WTC11 (cell line): ENCODE results near the gene FKBP1A. TPM values are rescaled to one million over a fixed set of nuclear protein-coding genes. Genes with fewer than 3 reads are reported as not detected.

Experiments
- ATAC-seq: fragments of 200-7000 bp; cut with Tn5 transposase; 2 replicates; pipeline ENCODE4 v1.10.0; 2021; ENCODE audit warnings: mild to moderate bottlenecking, moderate library complexity
- CTCF ChIA-PET: fragments of 300-600 bp; sonication (Branson Sonifier 250); formaldehyde crosslinking; loops from one replicate; lab custom pipeline; 2021; ENCODE audit warnings: antibody characterized with exemption; lab: Charles Lee
- POLR2A ChIA-PET: fragments of 350-600 bp; sonication (Branson Sonifier 250); formaldehyde crosslinking; loops from one replicate; lab custom pipeline; 2021; ENCODE audit warnings: antibody characterized with exemption; lab: Charles Lee
- DNase-seq: peaks from one replicate; pipeline ENCODE4 v3.0.0; 2021; ENCODE audit warnings: low spot score
- H3K27ac Mint-ChIP-seq: 2 replicates; pipeline ENCODE4 v1.8.0; 2021; ENCODE audit warnings: mixed read lengths
- H3K27me3 Mint-ChIP-seq: 2 replicates; pipeline ENCODE4 v1.8.0; 2021; ENCODE audit warnings: low read depth, mild to moderate bottlenecking, moderate library complexity, mixed read lengths
- H3K36me3 Mint-ChIP-seq: 2 replicates; pipeline ENCODE4 v1.8.0; 2021; ENCODE audit warnings: mixed read lengths
- H3K4me1 Mint-ChIP-seq: 2 replicates; pipeline ENCODE4 v1.8.0; 2022; ENCODE audit warnings: mixed read lengths
- H3K4me3 Mint-ChIP-seq: 2 replicates; pipeline ENCODE4 v1.8.0; 2021; ENCODE audit warnings: mild to moderate bottlenecking, moderate library complexity, mixed read lengths
- H3K9me3 Mint-ChIP-seq: 2 replicates; pipeline ENCODE4 v1.8.0; 2021; ENCODE audit warnings: mixed read lengths
- CREB1 ChIP-seq: sonication (generic); formaldehyde crosslinking; IDR thresholded peaks from 2 replicates; pipeline ENCODE4 v1.8.0; 2023; ENCODE audit warnings: mild to moderate bottlenecking, missing genetic modification reagents
- CREM ChIP-seq: sonication (generic); formaldehyde crosslinking; IDR thresholded peaks from 2 replicates; pipeline ENCODE4 v1.8.1; 2022; ENCODE audit warnings: mild to moderate bottlenecking, missing genetic modification reagents, moderate library complexity
- EMX1 ChIP-seq: fragments of 250-450 bp; sonication (Bioruptor Pico); IDR thresholded peaks from 2 replicates; pipeline ENCODE4 v1.8.0; 2021; ENCODE audit warnings: mild to moderate bottlenecking
- ETV6 ChIP-seq: sonication (generic); formaldehyde crosslinking; IDR thresholded peaks from 2 replicates; pipeline ENCODE4 v1.8.1; 2022; ENCODE audit warnings: mild to moderate bottlenecking, missing genetic modification reagents
- GABPB1 ChIP-seq: sonication (generic); formaldehyde crosslinking; IDR thresholded peaks from 2 replicates; pipeline ENCODE4 v1.8.1; 2023; ENCODE audit warnings: mild to moderate bottlenecking, missing genetic modification reagents
- IRF2 ChIP-seq: sonication (generic); formaldehyde crosslinking; IDR thresholded peaks from 2 replicates; pipeline ENCODE4 v1.8.0; 2022; ENCODE audit warnings: low read depth, missing genetic modification reagents, borderline replicate concordance
- JUN ChIP-seq: sonication (generic); formaldehyde crosslinking; IDR thresholded peaks from 2 replicates; pipeline ENCODE4 v1.8.0; 2023; ENCODE audit warnings: mild to moderate bottlenecking, missing genetic modification reagents
- NFATC4 ChIP-seq: fragments of 250-450 bp; sonication (Bioruptor Pico); IDR thresholded peaks from 2 replicates; pipeline ENCODE4 v1.9.0; 2021; ENCODE audit warnings: mild to moderate bottlenecking
- TCF7 ChIP-seq: sonication (generic); formaldehyde crosslinking; IDR thresholded peaks from 2 replicates; pipeline ENCODE4 v1.8.0; 2022; ENCODE audit warnings: mild to moderate bottlenecking, low read depth, missing genetic modification reagents, moderate library complexity
- TEAD1 ChIP-seq: sonication (generic); formaldehyde crosslinking; IDR thresholded peaks from 2 replicates; pipeline ENCODE4 v1.8.0; 2022; ENCODE audit warnings: mild to moderate bottlenecking, missing genetic modification reagents
- ZNF121 ChIP-seq: sonication (generic); formaldehyde crosslinking; IDR thresholded peaks from 2 replicates; pipeline ENCODE4 v1.8.0; 2023; ENCODE audit warnings: missing genetic modification reagents
- ZNF671 ChIP-seq: fragments of 250-450 bp; sonication (Bioruptor Pico); IDR thresholded peaks from 2 replicates; pipeline ENCODE4 v1.8.0; 2021; ENCODE audit warnings: mild to moderate bottlenecking
- total RNA-seq: library from RNA; stranded (reverse); gene quantifications from 3 replicates; pipeline ENCODE4 v1.2.3, GENCODE V29; 2021
- TF ChIP-seq, protein P1 (sequence below): sonication (generic); formaldehyde crosslinking; IDR thresholded peaks from 2 replicates; pipeline ENCODE4 v1.8.1; 2022; ENCODE audit warnings: mild to moderate bottlenecking, missing genetic modification reagents, moderate library complexity, borderline replicate concordance
- TF ChIP-seq, protein P2 (sequence below): fragments of 250-450 bp; sonication (Bioruptor Pico); IDR thresholded peaks from 2 replicates; pipeline ENCODE4 v1.8.0; 2021; ENCODE audit warnings: mild to moderate bottlenecking
- TF ChIP-seq, protein P3 (sequence below): sonication (generic); formaldehyde crosslinking; IDR thresholded peaks from 2 replicates; pipeline ENCODE4 v1.8.0; 2022; ENCODE audit warnings: mild to moderate bottlenecking, missing genetic modification reagents
- TF ChIP-seq, protein P4 (sequence below): fragments of 200-600 bp; IDR thresholded peaks from 2 replicates; pipeline ENCODE4 v1.8.0; 2022; ENCODE audit warnings: antibody characterized with exemption
- TF ChIP-seq, protein P5 (sequence below): sonication (generic); formaldehyde crosslinking; IDR thresholded peaks from 2 replicates; pipeline ENCODE4 v1.8.0; 2023; ENCODE audit warnings: missing genetic modification reagents
- TF ChIP-seq, protein P6 (sequence below): sonication (generic); formaldehyde crosslinking; IDR thresholded peaks from 2 replicates; pipeline ENCODE4 v1.8.1; 2023; ENCODE audit warnings: mild to moderate bottlenecking, missing genetic modification reagents
- TF ChIP-seq, protein P7 (sequence below): sonication (generic); formaldehyde crosslinking; IDR thresholded peaks from 2 replicates; pipeline ENCODE4 v1.8.0; 2022; ENCODE audit warnings: mild to moderate bottlenecking, missing genetic modification reagents
- TF ChIP-seq, protein P8 (sequence below): sonication (generic); formaldehyde crosslinking; IDR thresholded peaks from 2 replicates; pipeline ENCODE4 v1.8.1; 2022; ENCODE audit warnings: low read depth, mild to moderate bottlenecking, moderate library complexity, missing genetic modification reagents, borderline replicate concordance
- TF ChIP-seq, protein P9 (sequence below): sonication (generic); formaldehyde crosslinking; IDR thresholded peaks from 2 replicates; pipeline ENCODE4 v1.8.1; 2022; ENCODE audit warnings: missing genetic modification reagents, borderline replicate concordance
- TF ChIP-seq, protein P10 (sequence below): sonication (generic); formaldehyde crosslinking; IDR thresholded peaks from 2 replicates; pipeline ENCODE4 v1.8.1; 2022; ENCODE audit warnings: mild to moderate bottlenecking, moderate library complexity, missing genetic modification reagents

FKBP1A gene
- total RNA-seq, 1 experiment from 2014 or later: 218 TPM

DNA sequence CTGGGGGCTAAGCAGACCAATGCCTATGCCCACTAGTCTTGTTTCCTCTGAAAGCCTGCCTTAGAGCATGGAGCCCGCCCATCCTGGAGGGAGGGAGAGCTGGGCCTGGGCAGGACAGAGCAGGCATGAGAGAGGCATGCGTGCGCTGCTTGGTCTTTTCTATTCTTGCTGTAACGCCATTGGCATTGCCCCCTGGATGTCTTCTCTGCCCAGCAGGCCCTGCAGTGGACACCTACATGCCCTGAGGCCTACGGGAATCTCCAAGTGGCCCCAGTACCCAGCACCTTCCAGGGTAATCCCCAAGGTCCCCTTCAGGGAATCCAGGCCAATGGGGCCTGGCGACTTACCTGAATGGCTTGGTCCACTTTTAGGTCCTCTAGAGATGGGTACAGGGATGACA, 72.8 kb downstream of the FKBP1A start:
- peaks cover 38% of the 10 kb centered on the region for H3K27me3 Mint-ChIP-seq

DNA sequence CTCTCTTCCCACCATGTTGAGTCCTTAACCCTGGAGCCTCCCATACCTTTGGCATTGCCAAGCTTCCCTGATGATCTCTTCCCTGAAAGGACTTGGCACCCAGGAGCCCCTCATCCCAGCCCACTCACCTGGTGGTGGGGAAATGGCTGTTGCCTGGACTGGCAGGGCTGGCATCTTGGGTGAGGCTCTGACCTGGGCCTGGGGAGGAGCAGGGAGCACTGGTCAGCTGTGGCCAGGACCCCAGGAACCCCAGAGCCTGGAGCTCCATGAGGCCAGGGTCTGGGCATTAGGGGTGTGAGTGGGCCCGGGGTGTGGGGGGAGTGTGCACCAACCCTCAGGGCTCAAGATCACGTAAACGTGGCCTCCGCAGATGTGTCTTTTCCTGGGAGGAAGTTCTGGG, 73.4 kb downstream of the FKBP1A start:
- ChIA-PET POLR2A (no interaction called here), CTCF (no interaction called here)
- no peaks in the 10 kb centered on the region for H3K4me1 Mint-ChIP-seq
- ATAC-seq: no peak
- DNase-seq: no peak
- H3K9me3 Mint-ChIP-seq: no peaks in the 10 kb centered on the region
- H3K27me3 Mint-ChIP-seq: peaks cover 38% of the 10 kb centered on the region
- TF ChIP-seq EMX1 (no peak), ZNF121 (CRISPR knock-in tag) (no peak), TCF7 (CRISPR knock-in tag) (no peak), TEAD1 (CRISPR knock-in tag) (no peak), CREB1 (CRISPR knock-in tag) (no peak), GABPB1 (CRISPR knock-in tag) (no peak), ETV6 (CRISPR knock-in tag) (no peak), JUN (CRISPR knock-in tag) (no peak), NFATC4 (CRISPR knock-in tag) (no peak), IRF2 (CRISPR knock-in tag) (no peak), CREM (no peak)
- TF ChIP-seq, protein P1, sequence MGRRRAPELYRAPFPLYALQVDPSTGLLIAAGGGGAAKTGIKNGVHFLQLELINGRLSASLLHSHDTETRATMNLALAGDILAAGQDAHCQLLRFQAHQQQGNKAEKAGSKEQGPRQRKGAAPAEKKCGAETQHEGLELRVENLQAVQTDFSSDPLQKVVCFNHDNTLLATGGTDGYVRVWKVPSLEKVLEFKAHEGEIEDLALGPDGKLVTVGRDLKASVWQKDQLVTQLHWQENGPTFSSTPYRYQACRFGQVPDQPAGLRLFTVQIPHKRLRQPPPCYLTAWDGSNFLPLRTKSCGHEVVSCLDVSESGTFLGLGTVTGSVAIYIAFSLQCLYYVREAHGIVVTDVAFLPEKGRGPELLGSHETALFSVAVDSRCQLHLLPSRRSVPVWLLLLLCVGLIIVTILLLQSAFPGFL (CRISPR knock-in tag): no peak
- TF ChIP-seq, protein P2, sequence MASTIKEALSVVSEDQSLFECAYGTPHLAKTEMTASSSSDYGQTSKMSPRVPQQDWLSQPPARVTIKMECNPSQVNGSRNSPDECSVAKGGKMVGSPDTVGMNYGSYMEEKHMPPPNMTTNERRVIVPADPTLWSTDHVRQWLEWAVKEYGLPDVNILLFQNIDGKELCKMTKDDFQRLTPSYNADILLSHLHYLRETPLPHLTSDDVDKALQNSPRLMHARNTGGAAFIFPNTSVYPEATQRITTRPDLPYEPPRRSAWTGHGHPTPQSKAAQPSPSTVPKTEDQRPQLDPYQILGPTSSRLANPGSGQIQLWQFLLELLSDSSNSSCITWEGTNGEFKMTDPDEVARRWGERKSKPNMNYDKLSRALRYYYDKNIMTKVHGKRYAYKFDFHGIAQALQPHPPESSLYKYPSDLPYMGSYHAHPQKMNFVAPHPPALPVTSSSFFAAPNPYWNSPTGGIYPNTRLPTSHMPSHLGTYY (CRISPR knock-in tag): no peak
- TF ChIP-seq, protein P3, sequence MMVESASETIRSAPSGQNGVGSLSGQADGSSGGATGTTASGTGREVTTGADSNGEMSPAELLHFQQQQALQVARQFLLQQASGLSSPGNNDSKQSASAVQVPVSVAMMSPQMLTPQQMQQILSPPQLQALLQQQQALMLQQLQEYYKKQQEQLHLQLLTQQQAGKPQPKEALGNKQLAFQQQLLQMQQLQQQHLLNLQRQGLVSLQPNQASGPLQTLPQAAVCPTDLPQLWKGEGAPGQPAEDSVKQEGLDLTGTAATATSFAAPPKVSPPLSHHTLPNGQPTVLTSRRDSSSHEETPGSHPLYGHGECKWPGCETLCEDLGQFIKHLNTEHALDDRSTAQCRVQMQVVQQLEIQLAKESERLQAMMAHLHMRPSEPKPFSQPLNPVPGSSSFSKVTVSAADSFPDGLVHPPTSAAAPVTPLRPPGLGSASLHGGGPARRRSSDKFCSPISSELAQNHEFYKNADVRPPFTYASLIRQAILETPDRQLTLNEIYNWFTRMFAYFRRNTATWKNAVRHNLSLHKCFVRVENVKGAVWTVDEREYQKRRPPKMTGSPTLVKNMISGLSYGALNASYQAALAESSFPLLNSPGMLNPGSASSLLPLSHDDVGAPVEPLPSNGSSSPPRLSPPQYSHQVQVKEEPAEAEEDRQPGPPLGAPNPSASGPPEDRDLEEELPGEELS: no peak
- TF ChIP-seq, protein P4, sequence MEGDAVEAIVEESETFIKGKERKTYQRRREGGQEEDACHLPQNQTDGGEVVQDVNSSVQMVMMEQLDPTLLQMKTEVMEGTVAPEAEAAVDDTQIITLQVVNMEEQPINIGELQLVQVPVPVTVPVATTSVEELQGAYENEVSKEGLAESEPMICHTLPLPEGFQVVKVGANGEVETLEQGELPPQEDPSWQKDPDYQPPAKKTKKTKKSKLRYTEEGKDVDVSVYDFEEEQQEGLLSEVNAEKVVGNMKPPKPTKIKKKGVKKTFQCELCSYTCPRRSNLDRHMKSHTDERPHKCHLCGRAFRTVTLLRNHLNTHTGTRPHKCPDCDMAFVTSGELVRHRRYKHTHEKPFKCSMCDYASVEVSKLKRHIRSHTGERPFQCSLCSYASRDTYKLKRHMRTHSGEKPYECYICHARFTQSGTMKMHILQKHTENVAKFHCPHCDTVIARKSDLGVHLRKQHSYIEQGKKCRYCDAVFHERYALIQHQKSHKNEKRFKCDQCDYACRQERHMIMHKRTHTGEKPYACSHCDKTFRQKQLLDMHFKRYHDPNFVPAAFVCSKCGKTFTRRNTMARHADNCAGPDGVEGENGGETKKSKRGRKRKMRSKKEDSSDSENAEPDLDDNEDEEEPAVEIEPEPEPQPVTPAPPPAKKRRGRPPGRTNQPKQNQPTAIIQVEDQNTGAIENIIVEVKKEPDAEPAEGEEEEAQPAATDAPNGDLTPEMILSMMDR: no peak
- TF ChIP-seq, protein P5, sequence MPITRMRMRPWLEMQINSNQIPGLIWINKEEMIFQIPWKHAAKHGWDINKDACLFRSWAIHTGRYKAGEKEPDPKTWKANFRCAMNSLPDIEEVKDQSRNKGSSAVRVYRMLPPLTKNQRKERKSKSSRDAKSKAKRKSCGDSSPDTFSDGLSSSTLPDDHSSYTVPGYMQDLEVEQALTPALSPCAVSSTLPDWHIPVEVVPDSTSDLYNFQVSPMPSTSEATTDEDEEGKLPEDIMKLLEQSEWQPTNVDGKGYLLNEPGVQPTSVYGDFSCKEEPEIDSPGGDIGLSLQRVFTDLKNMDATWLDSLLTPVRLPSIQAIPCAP: no peak
- TF ChIP-seq, protein P6, sequence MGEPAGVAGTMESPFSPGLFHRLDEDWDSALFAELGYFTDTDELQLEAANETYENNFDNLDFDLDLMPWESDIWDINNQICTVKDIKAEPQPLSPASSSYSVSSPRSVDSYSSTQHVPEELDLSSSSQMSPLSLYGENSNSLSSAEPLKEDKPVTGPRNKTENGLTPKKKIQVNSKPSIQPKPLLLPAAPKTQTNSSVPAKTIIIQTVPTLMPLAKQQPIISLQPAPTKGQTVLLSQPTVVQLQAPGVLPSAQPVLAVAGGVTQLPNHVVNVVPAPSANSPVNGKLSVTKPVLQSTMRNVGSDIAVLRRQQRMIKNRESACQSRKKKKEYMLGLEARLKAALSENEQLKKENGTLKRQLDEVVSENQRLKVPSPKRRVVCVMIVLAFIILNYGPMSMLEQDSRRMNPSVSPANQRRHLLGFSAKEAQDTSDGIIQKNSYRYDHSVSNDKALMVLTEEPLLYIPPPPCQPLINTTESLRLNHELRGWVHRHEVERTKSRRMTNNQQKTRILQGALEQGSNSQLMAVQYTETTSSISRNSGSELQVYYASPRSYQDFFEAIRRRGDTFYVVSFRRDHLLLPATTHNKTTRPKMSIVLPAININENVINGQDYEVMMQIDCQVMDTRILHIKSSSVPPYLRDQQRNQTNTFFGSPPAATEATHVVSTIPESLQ (CRISPR knock-in tag): no peak
- TF ChIP-seq, protein P7, sequence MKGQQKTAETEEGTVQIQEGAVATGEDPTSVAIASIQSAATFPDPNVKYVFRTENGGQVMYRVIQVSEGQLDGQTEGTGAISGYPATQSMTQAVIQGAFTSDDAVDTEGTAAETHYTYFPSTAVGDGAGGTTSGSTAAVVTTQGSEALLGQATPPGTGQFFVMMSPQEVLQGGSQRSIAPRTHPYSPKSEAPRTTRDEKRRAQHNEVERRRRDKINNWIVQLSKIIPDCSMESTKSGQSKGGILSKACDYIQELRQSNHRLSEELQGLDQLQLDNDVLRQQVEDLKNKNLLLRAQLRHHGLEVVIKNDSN (CRISPR knock-in tag): no peak
- TF ChIP-seq, protein P8, sequence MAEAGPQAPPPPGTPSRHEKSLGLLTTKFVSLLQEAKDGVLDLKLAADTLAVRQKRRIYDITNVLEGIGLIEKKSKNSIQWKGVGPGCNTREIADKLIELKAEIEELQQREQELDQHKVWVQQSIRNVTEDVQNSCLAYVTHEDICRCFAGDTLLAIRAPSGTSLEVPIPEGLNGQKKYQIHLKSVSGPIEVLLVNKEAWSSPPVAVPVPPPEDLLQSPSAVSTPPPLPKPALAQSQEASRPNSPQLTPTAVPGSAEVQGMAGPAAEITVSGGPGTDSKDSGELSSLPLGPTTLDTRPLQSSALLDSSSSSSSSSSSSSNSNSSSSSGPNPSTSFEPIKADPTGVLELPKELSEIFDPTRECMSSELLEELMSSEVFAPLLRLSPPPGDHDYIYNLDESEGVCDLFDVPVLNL (CRISPR knock-in tag): no peak
- TF ChIP-seq, protein P9, sequence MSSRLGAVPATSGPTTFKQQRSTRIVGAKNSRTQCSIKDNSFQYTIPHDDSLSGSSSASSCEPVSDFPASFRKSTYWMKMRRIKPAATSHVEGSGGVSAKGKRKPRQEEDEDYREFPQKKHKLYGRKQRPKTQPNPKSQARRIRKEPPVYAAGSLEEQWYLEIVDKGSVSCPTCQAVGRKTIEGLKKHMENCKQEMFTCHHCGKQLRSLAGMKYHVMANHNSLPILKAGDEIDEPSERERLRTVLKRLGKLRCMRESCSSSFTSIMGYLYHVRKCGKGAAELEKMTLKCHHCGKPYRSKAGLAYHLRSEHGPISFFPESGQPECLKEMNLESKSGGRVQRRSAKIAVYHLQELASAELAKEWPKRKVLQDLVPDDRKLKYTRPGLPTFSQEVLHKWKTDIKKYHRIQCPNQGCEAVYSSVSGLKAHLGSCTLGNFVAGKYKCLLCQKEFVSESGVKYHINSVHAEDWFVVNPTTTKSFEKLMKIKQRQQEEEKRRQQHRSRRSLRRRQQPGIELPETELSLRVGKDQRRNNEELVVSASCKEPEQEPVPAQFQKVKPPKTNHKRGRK (CRISPR knock-in tag): no peak
- H3K4me3 Mint-ChIP-seq: no peak overlapping the region
- no peak overlapping the region for H3K27ac Mint-ChIP-seq
- H3K36me3 Mint-ChIP-seq: no peaks in the 10 kb centered on the region

More for the DNA sequence above, 72.8 kb downstream of the FKBP1A start:
- no peak for TF ChIP-seq ZNF671
- TF ChIP-seq, protein P10, sequence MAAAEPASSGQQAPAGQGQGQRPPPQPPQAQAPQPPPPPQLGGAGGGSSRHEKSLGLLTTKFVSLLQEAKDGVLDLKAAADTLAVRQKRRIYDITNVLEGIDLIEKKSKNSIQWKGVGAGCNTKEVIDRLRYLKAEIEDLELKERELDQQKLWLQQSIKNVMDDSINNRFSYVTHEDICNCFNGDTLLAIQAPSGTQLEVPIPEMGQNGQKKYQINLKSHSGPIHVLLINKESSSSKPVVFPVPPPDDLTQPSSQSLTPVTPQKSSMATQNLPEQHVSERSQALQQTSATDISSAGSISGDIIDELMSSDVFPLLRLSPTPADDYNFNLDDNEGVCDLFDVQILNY (CRISPR knock-in tag): no peak
- TF ChIP-seq, all 79 proteins: peak for 0
- no peaks in the 10 kb centered on the region for H3K4me1 Mint-ChIP-seq
- H3K36me3 Mint-ChIP-seq: no peaks in the 10 kb centered on the region
- ChIA-PET CTCF (no interaction called here), POLR2A (no interaction called here)
- ATAC-seq (no peak), DNase-seq (no peak)
- no peak overlapping the region for H3K27ac Mint-ChIP-seq
- H3K9me3 Mint-ChIP-seq: no peaks in the 10 kb centered on the region
- H3K4me3 Mint-ChIP-seq: no peak overlapping the region
